ENCODE measurements around the gene COL20A1. TPM values are rescaled to one million over a fixed set of nuclear protein-coding genes. Genes with fewer than 3 reads are reported as not detected.

COL20A1 gene
- total RNA-seq, 1 donor from 2014 or later: 3.0 TPM

DNA sequence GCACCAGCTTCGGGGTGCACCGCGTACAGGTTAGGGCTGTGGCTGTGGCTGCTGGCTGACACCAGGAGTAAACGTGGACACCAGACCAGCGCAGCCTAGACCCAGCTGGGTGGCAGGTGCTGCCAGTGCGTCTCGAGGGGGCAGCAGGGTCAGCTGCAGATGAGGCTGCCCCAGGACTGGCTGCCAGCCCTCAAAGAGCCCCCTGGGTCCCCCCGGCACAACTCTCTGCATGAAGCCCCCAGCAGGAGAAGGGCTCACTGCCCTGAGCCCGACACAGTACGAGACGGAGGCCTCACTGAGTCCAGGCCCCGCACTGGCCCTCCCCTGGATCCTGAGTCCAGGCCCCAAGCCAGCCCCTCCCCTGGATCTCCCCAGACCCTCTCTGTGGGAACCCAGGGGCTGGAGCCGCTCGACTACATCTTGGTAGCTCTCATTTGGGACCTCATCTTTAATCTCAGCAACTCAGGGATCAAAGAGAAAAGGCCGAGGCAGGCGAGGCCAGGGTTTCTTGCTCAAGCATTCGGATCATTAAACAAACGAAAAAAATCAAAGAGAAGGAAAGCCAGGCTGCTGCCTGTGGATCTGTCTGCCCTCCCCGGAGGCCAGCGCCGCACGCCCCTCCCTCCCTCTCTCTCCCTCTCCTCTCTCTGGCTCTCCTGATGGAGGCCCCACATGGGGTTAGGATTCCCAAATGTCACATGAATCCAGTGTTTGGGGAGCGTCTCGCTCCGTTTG is 31.8 kb upstream of the COL20A1 start:
- no peak for DNase-seq

DNA sequence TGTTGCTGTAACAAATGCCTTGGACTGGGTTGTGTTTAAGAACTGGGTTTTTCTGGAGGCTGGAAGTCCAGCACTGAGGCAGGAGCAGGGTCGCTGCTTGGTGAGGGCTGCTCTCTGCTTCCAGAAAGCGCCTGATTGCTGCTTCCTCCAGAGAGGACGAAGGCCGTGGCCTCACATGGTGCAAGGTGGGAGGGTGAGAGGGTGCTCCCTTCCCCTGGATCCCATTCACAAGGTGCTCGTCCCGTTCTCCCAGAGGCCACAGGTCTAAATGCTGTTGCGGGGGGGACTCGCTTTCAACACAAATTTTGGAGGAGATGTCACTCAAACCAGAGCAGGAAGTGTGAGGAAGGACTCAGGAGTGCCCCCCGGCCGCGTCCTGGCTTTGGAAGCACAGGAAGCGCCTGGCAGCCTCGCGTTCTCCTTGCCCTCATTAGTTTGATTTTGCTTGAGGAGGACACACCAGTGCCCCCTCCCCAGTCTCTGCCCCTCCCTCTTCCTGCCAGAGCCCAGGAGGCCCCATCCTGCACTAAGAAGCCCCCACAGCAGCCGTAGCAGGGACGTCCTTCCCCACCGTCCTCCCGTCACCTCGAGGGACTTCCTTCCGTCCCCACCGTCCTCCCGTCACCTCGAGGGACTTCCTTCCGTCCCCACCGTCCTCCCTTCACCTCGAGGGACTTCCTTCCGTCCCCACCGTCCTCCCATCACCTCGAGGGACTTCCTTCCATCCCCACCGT is 31.0 kb upstream of the COL20A1 start:
- no peak for DNase-seq

DNA sequence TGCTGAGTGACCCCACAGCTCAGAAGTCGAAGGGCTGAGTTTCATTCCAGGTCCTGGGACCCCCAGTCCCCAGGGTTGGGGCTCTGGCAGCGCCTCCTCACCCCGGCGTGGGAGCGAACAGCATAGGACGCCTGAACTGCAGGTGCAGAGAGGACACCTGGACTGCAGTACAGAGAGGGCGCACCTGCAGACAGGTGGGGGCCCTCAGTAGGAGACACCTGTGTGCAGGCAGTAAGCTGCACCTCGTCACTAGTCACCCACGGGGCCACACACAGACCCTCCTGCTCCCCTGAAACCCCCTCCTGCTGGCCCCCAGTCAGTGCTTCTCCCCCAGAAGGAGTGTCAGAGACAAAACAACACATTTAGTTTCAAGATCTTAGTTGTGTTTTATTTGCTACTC is 30.1 kb upstream of the COL20A1 start:
- no peak for DNase-seq

DNA sequence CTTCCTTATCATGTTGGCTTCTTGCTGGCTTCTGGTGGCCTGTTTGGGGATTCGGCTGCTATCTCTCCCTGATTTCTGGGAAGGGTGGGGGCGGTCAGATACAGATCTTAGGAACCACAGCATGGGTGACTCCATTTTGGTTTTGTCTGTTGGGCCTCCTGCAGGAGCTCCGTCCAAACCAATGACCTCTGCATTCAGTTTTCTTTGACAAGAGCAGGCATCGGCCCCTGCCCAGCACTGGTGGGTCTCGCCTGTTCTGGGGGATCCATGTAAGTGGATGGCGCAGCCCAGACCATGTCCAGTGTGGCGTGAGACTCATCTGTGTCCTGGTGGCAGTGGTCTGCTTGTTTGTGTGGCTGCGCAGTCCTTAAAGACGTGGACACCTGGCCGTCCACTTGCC is 29.0 kb upstream of the COL20A1 start:
- DNase-seq: no peak

- no peak for DNase-seq
Observed at GRCh38 chr20:63264519-63264918, 28.5 kb upstream of the COL20A1 start.

DNA sequence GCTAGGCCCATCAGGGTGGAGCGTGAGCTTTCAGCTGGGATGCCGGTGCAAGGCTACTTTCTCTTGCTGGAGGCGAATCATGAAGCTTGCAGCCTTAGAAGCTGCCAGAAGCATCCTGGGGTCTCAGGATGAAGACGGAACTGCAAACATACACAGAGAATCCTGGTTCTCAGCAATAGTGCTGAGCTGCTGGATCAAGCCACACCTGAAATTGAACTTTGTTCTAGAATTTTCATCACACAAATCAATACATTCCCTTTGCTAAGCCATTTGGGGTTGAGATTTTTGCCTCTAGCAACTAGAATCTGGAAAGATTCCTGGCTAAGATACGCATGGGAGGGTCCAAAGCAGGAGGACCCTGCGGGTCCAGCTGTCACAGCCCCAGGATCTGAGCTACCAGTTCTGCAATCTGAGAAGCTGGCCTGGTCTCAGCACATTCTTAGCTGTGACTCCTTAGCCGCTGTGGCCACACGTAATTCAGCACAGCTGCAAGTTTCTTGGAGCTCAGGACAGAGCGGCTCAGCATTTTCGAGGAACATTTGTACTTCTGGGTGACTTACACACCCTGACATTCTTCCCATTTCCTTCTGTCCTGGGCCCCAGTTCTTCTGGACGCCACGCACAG is 27.0 kb upstream of the COL20A1 start:
- no peak for DNase-seq

DNA sequence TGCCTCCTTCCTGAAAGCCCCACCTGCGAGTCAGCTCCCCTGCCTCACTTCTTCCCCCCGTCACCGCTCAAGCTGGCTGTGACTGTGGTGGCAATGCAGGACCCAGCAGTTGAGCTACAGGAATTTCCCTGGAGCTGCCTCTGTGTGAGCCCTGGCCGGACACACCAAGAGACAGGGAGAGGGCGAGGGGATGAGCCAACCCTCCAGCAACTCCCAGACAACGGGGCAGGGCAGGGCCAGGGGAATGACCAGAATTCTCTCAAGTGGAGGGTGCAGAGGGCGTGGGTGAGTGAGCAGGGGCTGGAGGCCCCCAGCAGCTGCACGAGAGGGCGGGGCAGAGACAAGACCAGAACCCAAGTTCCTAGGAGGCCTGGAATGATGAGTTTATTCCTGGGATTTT is 25.3 kb upstream of the COL20A1 start:
- DNase-seq: no peak

GRCh38 chr20:63268256-63268655 is 24.7 kb upstream of the COL20A1 start:
- no peak for DNase-seq

DNA sequence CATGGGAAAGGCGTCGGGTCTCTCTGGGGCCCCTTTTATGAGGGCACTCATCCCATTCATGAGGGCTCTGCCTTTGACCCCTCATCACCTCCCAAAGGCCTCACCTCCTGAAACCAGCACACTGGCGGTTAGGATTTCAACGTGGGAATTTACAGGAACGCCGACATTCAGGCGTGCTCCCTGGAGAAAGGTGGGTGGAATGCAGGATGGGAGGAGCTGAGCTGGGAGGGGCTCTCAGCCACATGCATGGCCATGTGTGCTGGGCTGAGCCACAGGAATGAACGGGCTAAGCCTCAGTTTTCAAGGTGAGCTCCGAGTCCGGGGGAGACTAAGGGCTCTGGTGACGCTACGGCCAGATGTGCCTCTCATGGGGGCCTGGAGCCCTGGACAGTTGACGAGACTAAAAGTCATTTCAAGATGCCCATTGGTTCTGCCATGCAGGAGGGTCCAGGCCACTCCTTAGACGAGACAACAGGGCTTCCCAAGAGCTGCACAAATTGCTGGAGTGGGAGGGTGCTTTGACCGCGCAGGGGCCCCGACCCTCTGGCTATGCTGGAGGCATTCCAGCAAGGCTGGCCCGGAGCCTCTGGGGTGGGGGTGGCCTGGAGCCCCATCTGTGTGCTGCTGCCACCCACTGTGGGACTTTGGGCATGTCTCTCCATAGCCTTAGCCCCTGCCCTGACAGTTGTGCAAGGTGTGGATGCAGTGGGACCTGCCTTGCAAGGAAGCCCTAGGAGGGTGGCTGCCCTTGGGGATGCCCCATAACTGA is 24.1 kb upstream of the COL20A1 start:
- no peak for DNase-seq

- DNase-seq: no peak
Observed at GRCh38 chr20:63269724-63270123, 23.3 kb upstream of the COL20A1 start.

- DNase-seq: no peak
Observed at GRCh38 chr20:63270606-63271325, 22.2 kb upstream of the COL20A1 start.

DNA sequence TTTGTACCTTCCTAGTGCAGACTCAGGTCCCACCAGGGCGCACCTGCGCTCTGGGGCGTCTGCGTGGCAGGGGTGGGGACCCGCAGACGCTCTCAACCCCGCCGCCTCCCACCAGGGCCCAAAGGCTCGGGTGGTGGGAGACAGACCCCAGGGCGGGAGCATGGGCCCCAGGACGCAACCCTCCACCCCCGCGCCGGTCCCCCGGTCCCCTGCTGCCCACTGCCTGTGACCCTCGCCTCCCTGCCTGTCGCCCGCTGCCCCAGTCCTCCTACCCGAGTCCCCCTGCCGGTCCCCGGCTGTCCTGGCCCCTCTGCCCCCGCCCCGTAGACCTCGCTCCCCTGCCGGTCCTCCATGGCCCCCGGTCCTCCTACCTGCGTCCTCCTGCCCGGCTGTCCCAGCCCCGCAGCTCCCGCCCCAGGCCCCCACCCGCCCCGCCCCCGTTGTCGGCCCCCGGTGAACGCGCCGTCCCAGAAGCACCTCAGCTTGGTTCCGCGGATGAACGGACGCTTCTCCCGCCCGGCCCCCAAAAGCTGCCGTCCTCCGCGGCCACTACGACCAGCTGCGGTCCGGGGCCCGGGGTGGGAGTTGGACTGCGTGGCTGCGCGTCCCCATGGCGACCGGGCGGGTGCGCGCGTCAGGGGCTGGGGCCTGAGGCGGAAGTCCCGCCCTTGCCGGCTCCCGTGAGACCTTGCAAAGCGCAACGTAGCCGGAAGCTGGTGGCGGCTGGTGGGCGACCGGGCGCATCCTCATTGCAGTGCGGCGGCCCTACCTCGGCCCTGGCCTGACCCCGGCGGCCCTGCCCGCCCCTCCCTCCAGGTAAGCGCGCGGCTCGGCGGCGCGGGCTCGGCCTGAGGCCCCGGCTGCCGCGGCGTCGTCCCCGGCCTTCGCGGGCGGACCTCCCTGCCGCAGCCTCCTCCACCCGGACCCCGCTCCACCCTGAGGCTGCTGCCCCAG is 20.6 kb upstream of the COL20A1 start, which contains the start of gene ARFGAP1:
ARFGAP1 (plus strand) TSS at position 709 of the 954 bp plus-strand sequence. CDS start 2,768 bp downstream, outside the sequence.
- DNase-seq: peak; percentile 78

- DNase-seq: no peak
Observed at GRCh38 chr20:63273059-63273579, 19.9 kb upstream of the COL20A1 start.

GRCh38 chr20:63273635-63274380 is 19.2 kb upstream of the COL20A1 start:
- no peak for DNase-seq

- DNase-seq: no peak
Observed at GRCh38 chr20:63274381-63275228, 18.4 kb upstream of the COL20A1 start.

DNA sequence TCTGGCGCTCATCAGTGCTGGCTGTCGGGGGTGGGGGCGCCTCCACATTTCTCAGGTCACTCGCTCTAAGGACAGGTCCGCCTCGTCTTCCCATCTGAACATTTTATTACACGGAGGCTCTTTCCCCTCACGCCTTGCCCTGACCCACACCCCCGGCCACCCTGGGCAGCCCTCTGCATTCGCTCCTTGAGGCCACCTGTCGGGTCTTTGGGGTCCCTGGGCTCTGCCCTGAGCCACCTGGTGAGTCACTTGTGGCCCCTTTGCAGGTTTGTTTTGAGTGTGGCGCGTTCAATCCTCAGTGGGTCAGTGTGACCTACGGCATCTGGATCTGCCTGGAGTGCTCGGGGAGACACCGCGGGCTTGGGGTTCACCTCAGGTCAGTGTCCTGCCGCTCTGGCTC is 17.2 kb upstream of the COL20A1 start:
- DNase-seq: no peak

DNA sequence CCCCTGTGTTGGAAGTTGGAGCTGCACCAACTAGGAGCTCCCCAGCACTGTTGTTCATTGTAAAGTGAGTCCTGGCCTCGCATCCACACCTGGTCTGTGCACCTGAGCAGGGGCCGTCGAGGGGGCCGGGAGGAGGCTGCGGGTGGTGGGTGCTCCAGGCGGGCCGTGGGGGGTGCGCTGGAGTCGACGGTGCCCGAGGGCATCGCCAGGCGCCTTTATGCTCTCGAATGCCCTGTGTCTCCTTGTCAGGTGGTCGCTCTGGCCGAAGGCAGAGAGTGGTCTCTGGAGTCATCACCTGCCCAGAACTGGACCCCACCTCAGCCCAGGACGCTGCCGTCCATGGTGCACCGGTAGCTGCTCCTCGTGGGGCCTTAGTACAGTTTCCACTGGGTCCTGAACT is 16.0 kb upstream of the COL20A1 start:
- no peak for DNase-seq

- DNase-seq: no peak
Observed at GRCh38 chr20:63277466-63278272, 15.3 kb upstream of the COL20A1 start.

Data from occipital lobe (tissue), 2 donors.